HEK293 (cell line): ENCODE data around the gene GSAP.

Experiments used
- CTCF ChIA-PET: fragments of 350-600 bp; formaldehyde crosslinking; extraction: SDS; loops from one replicate; lab custom pipeline; 2021; ENCODE audit warnings: antibody characterized with exemption; lab: Yijun Ruan, JAX
- POLR2A ChIA-PET: fragments of 300-600 bp; formaldehyde crosslinking; extraction: SDS; loops from one replicate; lab custom pipeline; 2020; ENCODE audit warnings: antibody characterized with exemption, inconsistent platforms; lab: Yijun Ruan, JAX
- H3K27ac ChIP-seq: fragments of 200-500 bp; sonication (Bioruptor generic); 2 replicates; pipeline ENCODE4 v1.5.1; 2014; ENCODE audit warnings: low read depth, low read length, control low read depth, inconsistent platforms; ENCODE audit errors: extremely low read depth
- H3K36me3 ChIP-seq, 2 experiments: fragments of 200-500 bp in 1 of 2; sonication (Bioruptor generic) in 1 of 2; 1 replicate in 1 of 2; 2 replicates in 1 of 2; pipeline ENCODE4 v1.5.1; 2014 to 2017; ENCODE audit warnings: inconsistent platforms in 2 of 2, low read length in 2 of 2; ENCODE audit not compliant: control insufficient read depth in 2 of 2, insufficient read depth in 1 of 2
- H3K4me1 ChIP-seq: fragments of 200-500 bp; sonication (Bioruptor generic); 2 replicates; pipeline ENCODE4 v1.5.1; 2014; ENCODE audit warnings: mild to moderate bottlenecking, low read length, inconsistent platforms; ENCODE audit not compliant: control insufficient read depth, insufficient read depth
- H3K4me3 ChIP-seq: 2 replicates; pipeline ENCODE4 v1.5.1; 2011; ENCODE audit warnings: low read depth, mild to moderate bottlenecking, control low read depth, low read length, moderate library complexity
- H3K9me3 ChIP-seq: fragments of 200-500 bp; sonication (Bioruptor generic); 2 replicates; pipeline ENCODE4 v1.5.1; 2014; ENCODE audit warnings: low read depth, low read length, inconsistent platforms; ENCODE audit not compliant: control insufficient read depth, insufficient read depth
- GLI4 ChIP-seq: fragments of 450-650 bp; formaldehyde crosslinking; IDR thresholded peaks from 2 replicates; pipeline ENCODE4 v1.5.1; 2016; ENCODE audit warnings: missing biosample characterization, missing genetic modification characterization
- HOXA7 ChIP-seq: sonication (generic); formaldehyde crosslinking; IDR thresholded peaks from 2 replicates; pipeline ENCODE4 v1.8.1; 2022; ENCODE audit warnings: missing genetic modification reagents, borderline replicate concordance
- MYNN ChIP-seq: fragments of 450-650 bp; formaldehyde crosslinking; IDR thresholded peaks from 2 replicates; pipeline ENCODE4 v1.5.1; 2016; ENCODE audit warnings: missing biosample characterization, missing genetic modification characterization, borderline replicate concordance
- OSR2 ChIP-seq: fragments of 450-650 bp; formaldehyde crosslinking; IDR thresholded peaks from 2 replicates; pipeline ENCODE4 v1.5.1; 2016; ENCODE audit warnings: missing biosample characterization, missing genetic modification characterization
- PRDM10 ChIP-seq: fragments of 450-650 bp; formaldehyde crosslinking; IDR thresholded peaks from 2 replicates; pipeline ENCODE4 v1.5.1; 2016; ENCODE audit warnings: missing biosample characterization, missing genetic modification characterization
- SP3 ChIP-seq: fragments of 450-650 bp; formaldehyde crosslinking; IDR thresholded peaks from 2 replicates; pipeline ENCODE4 v1.5.1; 2016; ENCODE audit warnings: missing biosample characterization, missing genetic modification characterization
- TCF7L2 ChIP-seq: IDR thresholded peaks from 2 replicates; pipeline ENCODE4 v1.6.1; 2011; ENCODE audit warnings: low read depth, mild to moderate bottlenecking, inconsistent platforms, low read length, moderate library complexity, borderline replicate concordance
- ZBTB10 ChIP-seq: fragments of 450-650 bp; formaldehyde crosslinking; IDR thresholded peaks from 2 replicates; pipeline ENCODE4 v1.5.1; 2016; ENCODE audit warnings: missing biosample characterization, missing genetic modification characterization
- ZBTB48 ChIP-seq: fragments of 450-650 bp; formaldehyde crosslinking; IDR thresholded peaks from 2 replicates; pipeline ENCODE4 v1.5.1; 2016; ENCODE audit warnings: missing biosample characterization, missing genetic modification characterization
- ZFHX2 ChIP-seq: fragments of 450-650 bp; formaldehyde crosslinking; conservative IDR thresholded peaks from 2 replicates; pipeline ENCODE4 v1.5.1; 2016; ENCODE audit warnings: missing biosample characterization, missing genetic modification characterization
- ZNF132 ChIP-seq: fragments of 450-650 bp; formaldehyde crosslinking; IDR thresholded peaks from 2 replicates; pipeline ENCODE4 v1.5.1; 2017; ENCODE audit warnings: missing biosample characterization, missing genetic modification characterization, borderline replicate concordance
- ZNF140 ChIP-seq: fragments of 450-650 bp; formaldehyde crosslinking; IDR thresholded peaks from 2 replicates; pipeline ENCODE4 v1.5.1; 2016; ENCODE audit warnings: missing biosample characterization, missing genetic modification characterization
- ZNF146 ChIP-seq: fragments of 450-650 bp; formaldehyde crosslinking; IDR thresholded peaks from 2 replicates; pipeline ENCODE4 v1.5.1; 2016; ENCODE audit warnings: missing biosample characterization, missing genetic modification characterization
- ZNF16 ChIP-seq: fragments of 450-650 bp; formaldehyde crosslinking; IDR thresholded peaks from 2 replicates; pipeline ENCODE4 v1.5.1; 2016; ENCODE audit warnings: low read depth, missing biosample characterization, missing genetic modification characterization
- ZNF169 ChIP-seq: fragments of 450-650 bp; formaldehyde crosslinking; IDR thresholded peaks from 2 replicates; pipeline ENCODE4 v1.5.1; 2016; ENCODE audit warnings: missing biosample characterization, missing genetic modification characterization
- ZNF266 ChIP-seq: fragments of 450-650 bp; formaldehyde crosslinking; IDR thresholded peaks from 2 replicates; pipeline ENCODE4 v1.5.1; 2016; ENCODE audit warnings: missing biosample characterization, missing genetic modification characterization, low read depth
- ZNF398 ChIP-seq: fragments of 450-650 bp; formaldehyde crosslinking; IDR thresholded peaks from 2 replicates; pipeline ENCODE4 v1.5.1; 2017; ENCODE audit warnings: missing biosample characterization, missing genetic modification characterization
- ZNF423 ChIP-seq: fragments of 450-650 bp; formaldehyde crosslinking; IDR thresholded peaks from 2 replicates; pipeline ENCODE4 v1.5.1; 2016; ENCODE audit warnings: missing biosample characterization, missing genetic modification characterization
- ZNF544 ChIP-seq: fragments of 450-650 bp; formaldehyde crosslinking; IDR thresholded peaks from 2 replicates; pipeline ENCODE4 v1.5.0; 2017; ENCODE audit warnings: missing biosample characterization, missing genetic modification characterization
- ZNF548 ChIP-seq: fragments of 450-650 bp; formaldehyde crosslinking; IDR thresholded peaks from 2 replicates; pipeline ENCODE4 v1.5.1; 2016; ENCODE audit warnings: missing biosample characterization, missing genetic modification characterization
- ZNF561 ChIP-seq: fragments of 450-650 bp; IDR thresholded peaks from 2 replicates; pipeline ENCODE4 v1.5.1; 2018; ENCODE audit warnings: missing biosample characterization, missing genetic modification characterization, borderline replicate concordance
- ZNF600 ChIP-seq: fragments of 450-650 bp; formaldehyde crosslinking; IDR thresholded peaks from 2 replicates; pipeline ENCODE4 v1.5.1; 2016; ENCODE audit warnings: missing biosample characterization, missing genetic modification characterization
- ZNF701 ChIP-seq: fragments of 450-650 bp; formaldehyde crosslinking; IDR thresholded peaks from 2 replicates; pipeline ENCODE4 v1.5.1; 2016; ENCODE audit warnings: missing biosample characterization, missing genetic modification characterization
- ZNF707 ChIP-seq: fragments of 450-650 bp; formaldehyde crosslinking; IDR thresholded peaks from 2 replicates; pipeline ENCODE4 v1.5.1; 2016; ENCODE audit warnings: missing biosample characterization, missing genetic modification characterization
- ZNF791 ChIP-seq: fragments of 450-650 bp; formaldehyde crosslinking; IDR thresholded peaks from 2 replicates; pipeline ENCODE4 v1.5.1; 2016; ENCODE audit warnings: missing biosample characterization, missing genetic modification characterization
- ZNF792 ChIP-seq: fragments of 450-650 bp; formaldehyde crosslinking; IDR thresholded peaks from 2 replicates; pipeline ENCODE4 v1.5.1; 2016; ENCODE audit warnings: missing biosample characterization, missing genetic modification characterization

The GSAP gene

GRCh38 chr7:77404641-77405040 is 11.5 kb downstream of the GSAP start (continued):
- no peak for TF ChIP-seq ZNF398 (tag by site-specific recombination)

- TF ChIP-seq ZBTB10 (tag by site-specific recombination), result no peak
- TF ChIP-seq ZNF600, result no peak
- TF ChIP-seq MYNN (tag by site-specific recombination), result no peak
- no peak for TF ChIP-seq ZNF140 (tag by site-specific recombination)
- no peak for TF ChIP-seq ZNF423 (tag by site-specific recombination)
- no peak for TF ChIP-seq ZNF266
- no peak for TF ChIP-seq HOXA7 (CRISPR knock-in tag)
- no peak for TF ChIP-seq ZNF791 (tag by site-specific recombination)
- TF ChIP-seq OSR2, result no peak
- no peak for TF ChIP-seq ZNF169
- TF ChIP-seq ZNF544 (tag by site-specific recombination), result no peak
- TF ChIP-seq SP3 (tag by site-specific recombination), result no peak
- ChIA-PET POLR2A (no interaction called here), CTCF (no interaction called here)
- no peaks in the 10 kb centered on the region for H3K4me1 ChIP-seq
- no peaks in the 10 kb centered on the region for H3K9me3 ChIP-seq
- no peak overlapping the region for H3K27ac ChIP-seq
- no peak overlapping the region for H3K4me3 ChIP-seq
- H3K36me3 ChIP-seq, result no peaks in the 10 kb centered on the region
Observed at GRCh38 chr7:77403957-77404356, 12.2 kb downstream of the GSAP start.

GRCh38 chr7:77402818-77403217 is 13.3 kb downstream of the GSAP start:
- no peak overlapping the region for H3K4me3 ChIP-seq
- TF ChIP-seq ZNF146 (tag by site-specific recombination) (no peak), ZBTB48 (tag by site-specific recombination) (no peak)
- ChIA-PET CTCF (interaction anchor here (0.5 kb wide), 1 partner anchor 1011 kb away, joined by 4 read pairs; no protein-coding TSS in a partner anchor), POLR2A (no interaction called here)
- H3K27ac ChIP-seq, result no peak overlapping the region
- no peaks in the 10 kb centered on the region for H3K4me1 ChIP-seq
- H3K9me3 ChIP-seq, result no peaks in the 10 kb centered on the region
- H3K36me3 ChIP-seq, result no peaks in the 10 kb centered on the region

GRCh38 chr7:77401002-77401401 is 15.1 kb downstream of the GSAP start:
- ChIA-PET CTCF (no interaction called here), POLR2A (no interaction called here)
- no peak overlapping the region for H3K27ac ChIP-seq
- H3K4me3 ChIP-seq, result no peak overlapping the region
- no peaks in the 10 kb centered on the region for H3K36me3 ChIP-seq
- no peaks in the 10 kb centered on the region for H3K9me3 ChIP-seq
- no peaks in the 10 kb centered on the region for H3K4me1 ChIP-seq
- no peak for TF ChIP-seq GLI4 (tag by site-specific recombination)
- no peak for TF ChIP-seq ZNF701 (tag by site-specific recombination)
- TF ChIP-seq ZFHX2, result no peak
- no peak for TF ChIP-seq ZNF707 (tag by site-specific recombination)
- no peak for TF ChIP-seq TCF7L2
- no peak for TF ChIP-seq ZNF792
- TF ChIP-seq ZNF132 (tag by site-specific recombination), result no peak
- TF ChIP-seq PRDM10 (tag by site-specific recombination), result no peak
- no peak for TF ChIP-seq ZNF16
- no peak for TF ChIP-seq ZNF561
- no peak for TF ChIP-seq ZNF548 (tag by site-specific recombination)
